Measurements from ENCODE around the gene ARHGDIA.

ARHGDIA gene

DNA sequence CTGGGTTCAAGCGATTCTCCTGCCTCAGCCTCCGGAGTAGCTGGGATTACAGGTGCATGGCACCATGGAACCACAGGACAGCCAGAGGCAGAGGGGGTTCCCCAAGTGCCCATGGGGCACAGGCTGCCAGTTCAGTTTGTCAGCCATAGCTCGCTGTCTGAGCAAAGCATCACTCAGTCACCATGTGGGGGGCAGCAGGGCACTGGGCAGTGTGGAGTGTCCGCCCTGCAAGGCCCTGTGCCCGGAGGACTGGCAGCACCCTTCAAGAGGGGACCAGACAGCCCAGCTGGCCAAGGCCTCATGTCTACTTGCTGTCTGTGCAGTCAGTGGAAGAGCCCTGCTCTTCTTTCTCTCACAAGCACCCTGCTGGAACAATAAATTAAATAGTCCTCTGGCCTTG lies 13.8 kb upstream of the ARHGDIA start:
- H3K4me1 Mint-ChIP-seq = peaks cover 18% of the 10 kb centered on the region
- no peak overlapping the region for H3K27ac Mint-ChIP-seq
- H3K36me3 Mint-ChIP-seq = peaks cover 8% of the 10 kb centered on the region
- no peaks in the 10 kb centered on the region for H3K9me3 Mint-ChIP-seq
- no peaks in the 10 kb centered on the region for H3K27me3 Mint-ChIP-seq
- no peak overlapping the region for H3K4me3 Mint-ChIP-seq

DNA sequence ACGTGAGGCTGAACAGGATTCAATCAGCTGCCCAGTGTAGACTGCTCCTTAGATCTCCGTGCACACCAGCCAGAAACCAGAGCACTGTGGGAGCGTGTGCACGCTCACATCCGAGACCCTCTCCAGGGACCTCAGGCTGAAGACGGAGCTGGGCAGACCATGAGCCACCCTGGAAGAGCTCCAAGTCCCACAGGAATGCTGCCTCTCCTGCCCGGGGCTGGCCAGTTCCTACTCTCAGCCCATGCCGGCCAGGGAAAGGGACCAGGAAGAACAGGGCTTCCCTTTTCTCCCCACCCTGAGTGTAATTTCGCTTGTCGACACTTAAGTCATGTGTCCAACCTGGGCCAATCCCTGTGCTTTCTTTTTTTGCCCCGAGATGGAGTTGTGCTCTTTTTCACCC lies 13.4 kb upstream of the ARHGDIA start:
- H3K36me3 Mint-ChIP-seq = peaks cover 11% of the 10 kb centered on the region

GRCh38 chr17:81879121-81879520 lies 8.0 kb upstream of the ARHGDIA start:
- H3K4me1 Mint-ChIP-seq = peaks cover 7% of the 10 kb centered on the region
- no peaks in the 10 kb centered on the region for H3K27me3 Mint-ChIP-seq
- H3K9me3 Mint-ChIP-seq = no peaks in the 10 kb centered on the region
- H3K36me3 Mint-ChIP-seq = peaks cover 9% of the 10 kb centered on the region
- H3K4me3 Mint-ChIP-seq = no peak overlapping the region
- no peak overlapping the region for H3K27ac Mint-ChIP-seq

More for the DNA sequence above, 13.4 kb upstream of the ARHGDIA start:
- Mint-ChIP-seq H3K27ac (no peak overlapping the region), H3K4me1 (peaks cover 18% of the 10 kb centered on the region), H3K9me3 (no peaks in the 10 kb centered on the region), H3K4me3 (no peak overlapping the region), H3K27me3 (no peaks in the 10 kb centered on the region)

DNA sequence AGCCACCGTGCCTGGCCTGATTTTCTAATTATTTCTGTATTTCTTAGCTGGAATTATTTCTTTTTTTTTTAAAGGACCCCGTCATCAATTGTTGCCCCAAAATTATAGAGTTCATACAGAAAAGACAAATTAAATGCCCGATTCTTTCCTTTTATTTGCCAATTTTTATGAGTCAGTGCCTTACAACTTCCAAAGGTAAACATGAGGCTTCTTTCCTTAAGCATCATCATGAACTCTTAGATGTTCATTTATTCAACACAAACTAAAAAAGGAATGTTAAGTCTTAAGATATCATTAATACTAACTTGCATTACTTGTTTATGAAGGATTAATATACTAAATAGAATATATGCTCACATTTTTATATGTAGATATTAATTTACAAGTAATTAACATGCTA lies 7.2 kb upstream of the ARHGDIA start:
- Mint-ChIP-seq H3K36me3 (peaks cover 9% of the 10 kb centered on the region), H3K27me3 (no peaks in the 10 kb centered on the region), H3K9me3 (no peaks in the 10 kb centered on the region), H3K4me1 (peaks cover 14% of the 10 kb centered on the region), H3K27ac (no peak overlapping the region), H3K4me3 (no peak overlapping the region)

DNA sequence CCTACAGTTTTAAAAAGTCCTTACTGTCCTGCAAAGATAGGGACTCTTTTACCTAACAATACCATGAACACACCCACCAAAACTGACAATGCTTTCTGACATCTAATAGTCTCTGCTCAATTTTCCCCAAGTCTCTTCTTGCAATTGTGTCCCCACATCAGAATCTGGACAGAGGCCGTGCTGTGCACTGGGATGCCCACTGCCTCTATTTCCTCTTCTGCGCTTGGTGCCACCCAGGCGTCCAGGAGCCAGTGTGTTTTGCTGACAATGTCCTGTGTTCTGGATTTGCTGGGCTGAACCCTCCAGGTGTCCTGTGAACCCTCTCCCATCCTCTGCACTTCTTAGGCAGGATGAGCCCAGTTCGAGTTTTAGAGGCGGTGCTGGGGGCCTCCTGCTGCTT lies 6.4 kb upstream of the ARHGDIA start:
- peaks cover 9% of the 10 kb centered on the region for H3K36me3 Mint-ChIP-seq
- H3K27ac Mint-ChIP-seq = no peak overlapping the region
- H3K27me3 Mint-ChIP-seq = no peaks in the 10 kb centered on the region
- H3K4me3 Mint-ChIP-seq = no peak overlapping the region
- peaks cover 21% of the 10 kb centered on the region for H3K4me1 Mint-ChIP-seq
- H3K9me3 Mint-ChIP-seq = no peaks in the 10 kb centered on the region

DNA sequence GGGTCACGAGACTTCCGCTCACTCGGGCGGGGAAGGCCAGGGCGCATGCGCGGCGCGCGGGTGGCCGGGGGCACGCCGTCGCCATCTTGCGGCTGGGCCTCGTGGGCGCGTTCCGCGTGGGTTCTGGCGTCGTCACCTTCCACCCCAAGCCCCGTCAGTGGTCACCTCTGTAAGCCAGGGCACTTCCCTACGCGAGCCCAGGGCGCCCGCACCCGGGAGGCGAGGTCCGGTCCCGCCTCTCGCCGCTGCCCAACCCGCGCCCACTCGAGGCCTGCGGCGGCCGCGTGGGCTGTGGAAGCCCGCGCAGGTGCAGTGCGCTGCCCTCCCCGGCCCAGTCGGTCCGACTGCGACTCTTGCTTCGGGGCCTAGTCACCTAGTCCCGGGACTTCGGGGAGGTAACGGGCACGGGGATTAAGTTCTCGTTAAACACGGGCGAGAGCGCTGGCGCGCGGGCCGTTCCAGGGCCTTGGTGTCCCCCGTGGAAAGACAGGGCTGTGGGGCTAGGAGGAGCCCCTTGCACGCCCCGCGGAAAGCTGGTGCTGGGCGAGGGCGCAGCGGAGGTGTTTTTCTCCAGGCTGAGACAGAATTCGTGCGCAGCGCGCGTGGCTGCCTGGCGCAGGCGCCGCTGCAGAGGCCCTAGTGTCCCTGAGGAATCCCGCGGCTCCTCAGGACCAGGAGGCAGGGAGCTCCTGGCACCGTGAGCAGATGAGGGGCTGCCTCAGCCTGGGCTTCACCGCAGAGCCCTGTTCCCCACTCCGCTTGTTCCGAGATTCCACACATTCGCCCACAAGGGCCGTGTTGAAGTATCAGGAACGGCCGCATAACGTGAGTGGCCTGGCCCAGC lies 472 bp upstream of the ARHGDIA start:
- H3K4me1 Mint-ChIP-seq = peaks cover 41% of the 10 kb centered on the region
- no peaks in the 10 kb centered on the region for H3K27me3 Mint-ChIP-seq

DNA sequence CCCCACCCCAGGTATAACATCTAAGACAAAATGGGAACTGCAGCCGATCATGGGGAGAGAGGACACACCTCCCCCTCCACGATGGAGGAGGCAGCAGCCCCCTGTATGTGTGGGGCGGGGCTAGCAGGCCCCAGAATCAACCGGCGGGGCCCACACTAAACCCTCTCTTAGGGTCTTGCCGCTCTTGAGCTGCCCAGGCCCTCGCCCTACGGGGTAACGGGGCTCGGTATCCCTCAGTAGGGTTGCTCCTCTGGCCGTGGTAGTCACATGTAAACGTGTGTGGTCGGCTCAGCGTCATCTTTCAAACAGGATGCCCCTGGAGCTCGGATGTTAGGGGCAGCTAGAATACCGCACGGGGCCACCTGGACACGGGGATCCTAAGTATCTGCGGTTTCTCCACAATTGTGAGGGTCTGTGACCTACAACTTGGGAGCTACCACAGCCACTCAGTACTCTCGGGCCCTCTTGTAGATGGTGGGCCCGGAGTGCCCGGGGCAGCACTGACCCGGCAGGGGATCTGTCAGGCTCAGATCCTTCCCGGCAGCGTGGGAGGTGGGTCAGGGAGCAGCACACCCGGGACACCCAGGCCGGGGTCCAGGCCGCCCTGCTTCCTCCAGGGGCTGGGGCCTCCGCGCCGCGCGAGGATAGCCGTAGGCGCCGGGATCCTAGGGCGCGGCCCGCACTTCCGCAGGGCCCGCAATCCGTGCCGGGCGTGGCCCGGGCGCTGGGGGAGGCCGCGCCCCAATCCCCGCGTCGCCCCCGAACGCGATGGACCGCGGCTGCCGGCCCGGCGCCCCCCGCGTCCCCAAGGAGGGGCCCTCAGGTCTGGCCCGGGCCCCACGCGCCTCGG lies 781 bp downstream of the ARHGDIA start:
- peak overlapping the region; percentile 96 for H3K27ac Mint-ChIP-seq
- H3K4me3 Mint-ChIP-seq = peak overlapping the region; percentile 92
- peaks cover 6% of the 10 kb centered on the region for H3K36me3 Mint-ChIP-seq
- H3K9me3 Mint-ChIP-seq = no peaks in the 10 kb centered on the region
- peaks cover 41% of the 10 kb centered on the region for H3K4me1 Mint-ChIP-seq
- H3K27me3 Mint-ChIP-seq = no peaks in the 10 kb centered on the region

More for the DNA sequence above, 472 bp upstream of the ARHGDIA start:
- Mint-ChIP-seq H3K36me3 (peaks cover 6% of the 10 kb centered on the region), H3K4me3 (peak overlapping the region; percentile 82), H3K9me3 (no peaks in the 10 kb centered on the region), H3K27ac (peak overlapping the region; percentile 97)

GRCh38 chr17:81869221-81870130 lies 1.7 kb downstream of the ARHGDIA start:
- Mint-ChIP-seq H3K4me1 (peaks cover 41% of the 10 kb centered on the region), H3K36me3 (peaks cover 6% of the 10 kb centered on the region), H3K27ac (peak overlapping the region; percentile 96), H3K9me3 (no peaks in the 10 kb centered on the region), H3K27me3 (no peaks in the 10 kb centered on the region), H3K4me3 (peak overlapping the region; percentile 92)

DNA sequence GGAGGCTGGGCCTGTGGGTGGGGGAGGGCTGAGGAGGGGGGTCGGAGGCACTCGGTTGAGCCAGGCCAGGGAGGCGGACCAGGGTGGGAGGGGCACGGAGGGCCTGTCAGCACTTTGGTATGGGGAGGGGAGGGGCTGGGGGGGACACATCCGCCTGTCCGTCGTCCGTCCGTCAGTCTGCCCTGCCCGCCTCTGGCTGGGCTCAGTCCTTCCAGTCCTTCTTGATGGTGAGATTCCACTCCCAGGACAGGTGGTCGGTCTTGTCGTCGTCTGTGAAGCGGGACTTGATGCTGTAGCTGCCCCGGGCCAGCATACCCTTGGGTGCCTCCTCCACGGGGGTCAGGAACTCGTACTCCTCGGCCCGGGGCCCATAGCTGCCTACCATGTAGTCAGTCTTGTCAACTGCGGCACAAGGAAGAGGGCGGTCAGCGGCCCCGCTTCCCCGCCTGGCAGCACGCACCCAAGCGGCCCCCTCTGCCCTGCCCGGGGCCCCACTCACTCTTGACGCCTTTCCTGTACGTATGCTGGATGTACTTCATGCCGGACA lies 2.4 kb downstream of the ARHGDIA start:
- H3K4me3 Mint-ChIP-seq = peak overlapping the region; percentile 92
- H3K27ac Mint-ChIP-seq = peak overlapping the region; percentile 59
- H3K4me1 Mint-ChIP-seq = peaks cover 41% of the 10 kb centered on the region
- H3K27me3 Mint-ChIP-seq = no peaks in the 10 kb centered on the region
- no peaks in the 10 kb centered on the region for H3K9me3 Mint-ChIP-seq
- H3K36me3 Mint-ChIP-seq = peaks cover 6% of the 10 kb centered on the region

GRCh38 chr17:81867991-81868673 lies 3.0 kb downstream of the ARHGDIA start:
- Mint-ChIP-seq H3K27ac (peak overlapping the region; percentile 23), H3K4me1 (peaks cover 42% of the 10 kb centered on the region), H3K27me3 (no peaks in the 10 kb centered on the region), H3K4me3 (peak overlapping the region; percentile 61), H3K36me3 (peaks cover 10% of the 10 kb centered on the region), H3K9me3 (no peaks in the 10 kb centered on the region)

GRCh38 chr17:81867170-81867990 lies 3.8 kb downstream of the ARHGDIA start:
- H3K27me3 Mint-ChIP-seq = no peaks in the 10 kb centered on the region
- H3K9me3 Mint-ChIP-seq = no peaks in the 10 kb centered on the region
- H3K36me3 Mint-ChIP-seq = peaks cover 14% of the 10 kb centered on the region
- no peak overlapping the region for H3K4me3 Mint-ChIP-seq
- H3K27ac Mint-ChIP-seq = peak overlapping the region; percentile 41
- peaks cover 41% of the 10 kb centered on the region for H3K4me1 Mint-ChIP-seq

DNA sequence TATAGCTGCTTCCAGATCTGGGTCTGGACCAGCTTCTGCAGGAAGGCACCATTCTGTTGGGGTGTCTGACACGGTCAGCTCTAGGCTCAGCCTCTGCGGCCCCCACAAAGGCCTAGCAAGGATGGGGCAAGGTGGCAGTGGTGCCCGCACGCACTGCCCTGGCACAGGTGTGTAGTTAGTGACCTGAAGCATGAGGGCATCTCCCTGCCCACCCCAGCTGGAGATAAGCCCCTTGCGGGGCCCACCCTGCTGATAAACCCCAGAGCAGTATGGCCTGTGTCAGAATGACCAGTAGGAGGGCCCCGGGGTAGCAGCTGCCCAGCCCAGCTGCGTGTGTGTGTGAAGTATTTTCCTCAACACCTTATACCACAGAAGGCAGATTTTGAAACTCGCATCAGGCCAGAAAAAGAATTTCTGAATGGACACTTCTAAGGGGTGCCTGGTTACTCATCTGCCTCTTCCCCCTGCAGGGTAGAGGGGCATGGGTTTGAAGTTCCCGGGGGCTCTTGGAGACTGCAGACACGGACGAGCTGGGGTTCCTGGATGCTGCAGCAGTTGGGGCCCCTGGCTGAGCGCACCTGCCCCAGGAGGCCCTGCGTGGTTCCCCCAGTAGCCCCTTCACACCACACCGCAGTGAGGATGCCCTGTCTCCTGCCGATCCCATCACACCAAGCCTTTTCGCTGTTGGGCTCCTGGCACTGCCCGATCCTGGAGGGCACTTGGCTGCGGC lies 4.5 kb downstream of the ARHGDIA start:
- peaks cover 14% of the 10 kb centered on the region for H3K36me3 Mint-ChIP-seq
- no peaks in the 10 kb centered on the region for H3K27me3 Mint-ChIP-seq
- peaks cover 41% of the 10 kb centered on the region for H3K4me1 Mint-ChIP-seq
- no peaks in the 10 kb centered on the region for H3K9me3 Mint-ChIP-seq
- no peak overlapping the region for H3K27ac Mint-ChIP-seq
- no peak overlapping the region for H3K4me3 Mint-ChIP-seq

DNA sequence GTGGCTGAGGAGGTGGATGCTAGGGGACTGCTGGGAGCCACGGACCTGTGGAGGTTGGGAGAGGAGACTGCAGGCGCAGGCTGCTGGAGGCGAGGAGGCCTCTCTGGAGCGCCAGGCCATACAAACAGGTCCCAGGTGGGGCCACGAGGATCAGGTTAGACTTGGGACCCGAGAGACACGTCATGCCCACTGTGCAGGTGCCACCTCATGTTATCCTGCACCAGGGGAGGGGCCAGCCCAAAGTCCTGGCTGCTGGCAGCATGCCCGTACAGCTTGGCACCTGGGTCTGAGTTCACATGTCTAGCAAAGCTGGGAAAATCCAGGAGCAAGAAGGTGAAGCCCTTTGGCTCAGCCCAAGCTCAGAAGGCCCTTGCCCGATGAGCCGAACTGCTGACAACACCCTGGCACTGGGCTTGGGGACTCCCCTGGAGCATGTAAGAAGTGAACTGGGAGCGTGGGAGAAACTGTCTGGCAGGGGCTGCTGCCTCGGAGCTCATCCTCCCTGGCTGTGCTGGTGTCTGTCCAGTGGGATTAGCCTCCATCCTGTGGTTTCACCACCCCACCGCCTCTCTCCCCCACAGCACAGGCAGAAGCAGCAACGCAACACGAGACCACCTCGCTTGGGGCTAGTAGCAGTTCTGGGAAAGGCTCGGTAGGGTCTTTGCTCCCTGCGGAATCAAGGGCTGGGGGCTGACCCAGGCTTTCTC lies 5.3 kb downstream of the ARHGDIA start:
- Mint-ChIP-seq H3K27me3 (no peaks in the 10 kb centered on the region), H3K4me1 (peaks cover 43% of the 10 kb centered on the region), H3K27ac (peak overlapping the region; percentile 65), H3K4me3 (no peak overlapping the region), H3K36me3 (peaks cover 14% of the 10 kb centered on the region), H3K9me3 (no peaks in the 10 kb centered on the region)
